ENCODE data around the gene ALG2.

DNA sequence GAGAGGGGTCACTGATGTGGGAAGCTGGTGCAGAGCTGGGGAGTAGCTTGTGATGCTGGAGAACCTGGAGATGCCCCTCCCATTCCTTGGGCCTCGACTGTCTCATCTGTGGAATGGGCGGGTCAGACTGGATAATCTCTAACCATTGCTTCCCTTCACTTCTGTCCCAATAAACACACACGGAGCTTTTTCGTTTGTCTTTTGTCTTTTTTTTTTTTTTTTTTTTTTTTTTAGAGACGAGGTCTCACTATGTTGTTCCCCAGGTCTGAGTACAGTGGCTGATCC is 36.5 kb downstream of the ALG2 start:
- TF ChIP-seq POLR2A (IDR thresholded peaks at IDR 0.05), result no peak
- TF ChIP-seq, protein P1, sequence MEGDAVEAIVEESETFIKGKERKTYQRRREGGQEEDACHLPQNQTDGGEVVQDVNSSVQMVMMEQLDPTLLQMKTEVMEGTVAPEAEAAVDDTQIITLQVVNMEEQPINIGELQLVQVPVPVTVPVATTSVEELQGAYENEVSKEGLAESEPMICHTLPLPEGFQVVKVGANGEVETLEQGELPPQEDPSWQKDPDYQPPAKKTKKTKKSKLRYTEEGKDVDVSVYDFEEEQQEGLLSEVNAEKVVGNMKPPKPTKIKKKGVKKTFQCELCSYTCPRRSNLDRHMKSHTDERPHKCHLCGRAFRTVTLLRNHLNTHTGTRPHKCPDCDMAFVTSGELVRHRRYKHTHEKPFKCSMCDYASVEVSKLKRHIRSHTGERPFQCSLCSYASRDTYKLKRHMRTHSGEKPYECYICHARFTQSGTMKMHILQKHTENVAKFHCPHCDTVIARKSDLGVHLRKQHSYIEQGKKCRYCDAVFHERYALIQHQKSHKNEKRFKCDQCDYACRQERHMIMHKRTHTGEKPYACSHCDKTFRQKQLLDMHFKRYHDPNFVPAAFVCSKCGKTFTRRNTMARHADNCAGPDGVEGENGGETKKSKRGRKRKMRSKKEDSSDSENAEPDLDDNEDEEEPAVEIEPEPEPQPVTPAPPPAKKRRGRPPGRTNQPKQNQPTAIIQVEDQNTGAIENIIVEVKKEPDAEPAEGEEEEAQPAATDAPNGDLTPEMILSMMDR (IDR thresholded peaks at IDR 0.05), result no peak
- TF ChIP-seq POLR2AphosphoS5 (IDR thresholded peaks at IDR 0.05), result no peak

Measured in suprapubic skin (tissue), 4 donors.